ENCODE data around the gene HTRA1. TPM values are rescaled to one million over a fixed set of nuclear protein-coding genes. Genes with fewer than 3 reads are reported as not detected.

Gene HTRA1
- polyA plus RNA-seq (ENCODE audit: insufficient read length in 3 of 3), result 100 to 1,000 TPM; 206 to 214 (median 207) TPM

GRCh38 chr10:122461367-122461728 lies at the start of gene HTRA1:
Gene HTRA1, plus strand, starts transcription at chr10:122461553. Its CDS starts 100 bp downstream, at chr10:122461653.
- no peak for DNase-seq (ENCODE audit: low read depth in 3 of 3, low spot score in 2 of 3)

- no peak for DNase-seq (ENCODE audit: low read depth in 3 of 3, low spot score in 2 of 3)
These were observed 48.0 kb upstream of the HTRA1 start for GRCh38 chr10:122413327-122413726.

GRCh38 chr10:122417667-122418066 lies 43.7 kb upstream of the HTRA1 start:
- no peak for DNase-seq (ENCODE audit: low read depth in 3 of 3, low spot score in 2 of 3)

GRCh38 chr10:122419016-122419415 lies 42.3 kb upstream of the HTRA1 start:
- no peak for DNase-seq (ENCODE audit: low read depth in 3 of 3, low spot score in 2 of 3)

- DNase-seq (ENCODE audit: low read depth in 3 of 3, low spot score in 2 of 3), result no peak
These were observed 41.3 kb upstream of the HTRA1 start for GRCh38 chr10:122419876-122420623.

- DNase-seq (ENCODE audit: low read depth in 3 of 3, low spot score in 2 of 3), result no peak
These were observed 40.7 kb upstream of the HTRA1 start for GRCh38 chr10:122420624-122421007.

- no peak for DNase-seq (ENCODE audit: low read depth in 3 of 3, low spot score in 2 of 3)
These were observed 40.2 kb upstream of the HTRA1 start for GRCh38 chr10:122421054-122421625.

GRCh38 chr10:122421742-122422141 lies 39.6 kb upstream of the HTRA1 start:
- no peak for DNase-seq (ENCODE audit: low read depth in 3 of 3, low spot score in 2 of 3)

- DNase-seq (ENCODE audit: low read depth in 3 of 3, low spot score in 2 of 3), result no peak
These were observed 38.9 kb upstream of the HTRA1 start for GRCh38 chr10:122422266-122422989.

- DNase-seq (ENCODE audit: low read depth in 3 of 3, low spot score in 2 of 3), result no peak
These were observed 37.3 kb upstream of the HTRA1 start for GRCh38 chr10:122424059-122424458.

GRCh38 chr10:122426829-122427228 lies 34.5 kb upstream of the HTRA1 start:
- DNase-seq (ENCODE audit: low read depth in 3 of 3, low spot score in 2 of 3), result no peak

GRCh38 chr10:122427280-122427679 lies 34.1 kb upstream of the HTRA1 start:
- DNase-seq (ENCODE audit: low read depth in 3 of 3, low spot score in 2 of 3), result no peak

- DNase-seq (ENCODE audit: low read depth in 3 of 3, low spot score in 2 of 3), result no peak
These were observed 26.0 kb upstream of the HTRA1 start for GRCh38 chr10:122435212-122435827.

GRCh38 chr10:122441961-122442360 lies 19.4 kb upstream of the HTRA1 start:
- DNase-seq (ENCODE audit: low read depth in 3 of 3, low spot score in 2 of 3), result no peak

- DNase-seq (ENCODE audit: low read depth in 3 of 3, low spot score in 2 of 3), result no peak
These were observed 15.9 kb upstream of the HTRA1 start for GRCh38 chr10:122445469-122445868.

GRCh38 chr10:122445904-122446303 lies 15.4 kb upstream of the HTRA1 start:
- DNase-seq (ENCODE audit: low read depth in 3 of 3, low spot score in 2 of 3), result no peak

GRCh38 chr10:122446668-122447423 lies 14.5 kb upstream of the HTRA1 start:
- DNase-seq (ENCODE audit: low read depth in 3 of 3, low spot score in 2 of 3), result no peak

- DNase-seq (ENCODE audit: low read depth in 3 of 3, low spot score in 2 of 3), result no peak
These were observed 12.8 kb upstream of the HTRA1 start for GRCh38 chr10:122448600-122448999.

- DNase-seq (ENCODE audit: low read depth in 3 of 3, low spot score in 2 of 3), result no peak
These were observed 12.2 kb upstream of the HTRA1 start for GRCh38 chr10:122449153-122449552.

GRCh38 chr10:122450353-122450990 lies 10.9 kb upstream of the HTRA1 start:
- no peak for DNase-seq (ENCODE audit: low read depth in 3 of 3, low spot score in 2 of 3)
